ENCODE data around the gene DARS1.
A peak's percentile ranks its signal among the peaks of the same experiment; 100 is the strongest.

The DARS1 gene

DNA sequence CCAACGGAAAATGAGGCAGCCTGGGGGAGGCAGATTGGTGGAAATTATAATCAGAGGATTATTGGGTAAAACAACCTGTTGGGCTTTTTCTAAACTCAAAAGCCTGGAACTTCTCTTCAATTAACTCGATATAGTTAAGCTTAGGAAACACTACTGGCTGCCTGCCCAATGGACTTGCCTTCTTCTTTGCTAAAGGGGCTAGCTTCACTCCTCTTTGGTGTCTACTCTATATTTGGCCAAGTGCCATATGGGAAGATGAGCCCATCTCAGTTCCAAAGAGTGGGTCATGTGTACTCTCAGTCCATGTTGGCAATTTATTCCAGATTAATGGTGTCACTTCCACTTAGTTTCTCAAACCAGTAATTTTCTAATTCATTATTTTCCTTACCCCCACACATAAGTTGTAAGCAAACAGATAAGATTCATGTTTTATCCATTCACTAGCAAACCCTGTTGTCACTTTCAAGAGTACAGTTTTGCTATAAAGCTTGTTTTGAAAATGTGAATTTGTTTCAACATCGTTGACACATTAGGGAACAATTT, 34.3 kb downstream of the DARS1 start:
- FAIRE-seq (peak; percentile 80), DNase-seq (ENCODE audit: insufficient read length) (no peak)
- no peak for TF ChIP-seq POLR2A (IDR thresholded peaks at IDR 0.05; ENCODE audit: low read depth, low read length)
- no peak for TF ChIP-seq POLR2AphosphoS5 (IDR thresholded peaks at IDR 0.05; ENCODE audit: low read depth, low read length)
- no peak for TF ChIP-seq TAF1 (IDR thresholded peaks at IDR 0.05; ENCODE audit: borderline replicate concordance, low read depth, low read length)

DNA sequence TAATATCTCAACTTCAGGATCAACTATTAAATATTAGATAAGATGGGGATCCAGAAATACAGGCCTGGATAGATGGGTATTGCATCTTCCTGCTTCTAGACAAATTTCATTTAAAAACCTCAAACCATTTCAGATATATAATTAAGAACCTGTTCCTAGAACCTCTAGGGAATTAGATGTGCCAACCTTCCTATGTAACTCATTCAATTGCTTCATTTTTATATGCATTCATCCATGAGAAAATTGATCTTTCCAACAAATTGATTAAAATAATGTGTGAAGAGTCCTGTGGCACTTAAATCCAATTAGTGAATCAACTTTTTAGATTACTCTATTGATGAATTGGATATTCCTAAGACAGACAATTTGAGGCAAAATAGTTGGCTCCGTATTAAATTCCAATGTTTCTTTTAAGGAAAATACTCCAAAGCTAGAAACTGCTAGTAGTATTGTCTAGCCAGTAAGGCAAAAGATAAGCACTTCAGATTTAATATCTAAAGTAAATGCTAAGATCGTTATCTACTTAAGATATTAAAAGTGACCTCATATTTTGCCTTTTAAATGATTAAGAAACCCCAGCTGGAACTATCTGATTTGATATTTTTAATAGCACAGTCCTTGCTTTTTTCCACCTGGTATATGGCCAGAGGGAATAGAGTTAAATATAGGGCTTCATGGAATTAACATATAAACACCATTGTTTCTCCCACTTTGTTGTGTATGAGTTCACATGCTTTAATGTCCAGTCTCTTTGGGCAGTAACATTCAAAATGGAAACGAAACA, 35.8 kb downstream of the DARS1 start:
- FAIRE-seq (no peak), DNase-seq (ENCODE audit: insufficient read length) (no peak)
- no peak for TF ChIP-seq POLR2A (IDR thresholded peaks at IDR 0.05; ENCODE audit: low read depth, low read length)
- no peak for TF ChIP-seq POLR2AphosphoS5 (IDR thresholded peaks at IDR 0.05; ENCODE audit: low read depth, low read length)

GRCh38 chr2:135948642-135949355, 36.6 kb downstream of the DARS1 start:
- peak; percentile 42 for FAIRE-seq

GRCh38 chr2:135948141-135948540, 37.3 kb downstream of the DARS1 start:
- FAIRE-seq (no peak), DNase-seq (ENCODE audit: insufficient read length) (no peak)
- TF ChIP-seq POLR2A (IDR thresholded peaks at IDR 0.05; ENCODE audit: low read depth, low read length) = no peak
- no peak for TF ChIP-seq TAF1 (IDR thresholded peaks at IDR 0.05; ENCODE audit: borderline replicate concordance, low read depth, low read length)
- no peak for TF ChIP-seq POLR2AphosphoS5 (IDR thresholded peaks at IDR 0.05; ENCODE audit: low read depth, low read length)

More at GRCh38 chr2:135948642-135949355, 36.6 kb downstream of the DARS1 start:
- DNase-seq (ENCODE audit: insufficient read length) = no peak
- TF ChIP-seq POLR2AphosphoS5 (IDR thresholded peaks at IDR 0.05; ENCODE audit: low read depth, low read length) = no peak
- no peak for TF ChIP-seq TAF1 (IDR thresholded peaks at IDR 0.05; ENCODE audit: borderline replicate concordance, low read depth, low read length)
- no peak for TF ChIP-seq POLR2A (IDR thresholded peaks at IDR 0.05; ENCODE audit: low read depth, low read length)

GRCh38 chr2:135947483-135947882, 37.9 kb downstream of the DARS1 start:
- TF ChIP-seq TAF1 (IDR thresholded peaks at IDR 0.05; ENCODE audit: borderline replicate concordance, low read depth, low read length) (no peak), POLR2AphosphoS5 (IDR thresholded peaks at IDR 0.05; ENCODE audit: low read depth, low read length) (no peak), POLR2A (IDR thresholded peaks at IDR 0.05; ENCODE audit: low read depth, low read length) (no peak)
- no peak for FAIRE-seq
- DNase-seq (ENCODE audit: insufficient read length) = no peak

- TF ChIP-seq TAF1 (IDR thresholded peaks at IDR 0.05; ENCODE audit: borderline replicate concordance, low read depth, low read length) = no peak
- no peak for TF ChIP-seq POLR2AphosphoS5 (IDR thresholded peaks at IDR 0.05; ENCODE audit: low read depth, low read length)
- TF ChIP-seq POLR2A (IDR thresholded peaks at IDR 0.05; ENCODE audit: low read depth, low read length) = no peak
- no peak for FAIRE-seq
- no peak for DNase-seq (ENCODE audit: insufficient read length)
Measured at GRCh38 chr2:135945526-135945925, 39.9 kb downstream of the DARS1 start.

- FAIRE-seq (no peak), DNase-seq (ENCODE audit: insufficient read length) (no peak)
- TF ChIP-seq POLR2A (IDR thresholded peaks at IDR 0.05; ENCODE audit: low read depth, low read length) (no peak), TAF1 (IDR thresholded peaks at IDR 0.05; ENCODE audit: borderline replicate concordance, low read depth, low read length) (no peak), POLR2AphosphoS5 (IDR thresholded peaks at IDR 0.05; ENCODE audit: low read depth, low read length) (no peak)
Measured at GRCh38 chr2:135944625-135945024, 40.8 kb downstream of the DARS1 start.

DNA sequence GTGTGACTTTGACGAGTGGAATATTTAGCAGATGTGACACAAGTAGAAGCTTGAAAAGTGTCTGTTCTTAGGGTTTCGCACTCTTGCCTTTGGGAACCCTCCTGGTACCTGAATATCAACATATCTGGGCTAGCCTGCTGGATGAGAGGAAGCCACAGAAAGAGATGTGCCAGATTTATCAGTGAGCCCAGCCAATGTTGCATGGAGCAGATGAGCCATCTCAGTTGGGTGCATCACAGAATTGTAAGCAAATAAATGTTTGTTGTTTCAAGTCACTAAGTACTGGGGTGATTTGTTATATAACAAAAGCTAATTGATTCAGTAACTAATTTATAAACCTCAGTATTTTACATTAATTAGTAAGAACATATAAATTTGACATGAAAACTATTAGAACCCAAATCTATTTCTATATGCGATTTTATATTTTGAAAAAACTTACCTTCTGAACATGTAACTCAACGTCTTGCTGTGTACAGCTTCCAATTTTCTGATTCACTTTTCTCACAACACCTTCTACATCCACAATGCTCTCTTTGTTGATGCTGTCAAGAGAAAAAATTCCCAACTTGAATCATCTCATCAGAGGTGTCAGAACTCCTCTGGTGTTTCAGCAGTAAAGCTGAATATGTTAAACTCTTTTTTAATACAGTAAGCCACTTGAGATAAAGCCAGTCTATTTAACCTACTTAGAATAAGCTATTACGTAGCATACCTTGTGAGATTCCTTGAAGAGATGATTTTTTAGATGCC, 42.3 kb downstream of the DARS1 start:
- DNase-seq (ENCODE audit: insufficient read length) (no peak), FAIRE-seq (no peak)
- TF ChIP-seq TAF1 (IDR thresholded peaks at IDR 0.05; ENCODE audit: borderline replicate concordance, low read depth, low read length) (no peak), POLR2A (IDR thresholded peaks at IDR 0.05; ENCODE audit: low read depth, low read length) (no peak), POLR2AphosphoS5 (IDR thresholded peaks at IDR 0.05; ENCODE audit: low read depth, low read length) (no peak)

DNA sequence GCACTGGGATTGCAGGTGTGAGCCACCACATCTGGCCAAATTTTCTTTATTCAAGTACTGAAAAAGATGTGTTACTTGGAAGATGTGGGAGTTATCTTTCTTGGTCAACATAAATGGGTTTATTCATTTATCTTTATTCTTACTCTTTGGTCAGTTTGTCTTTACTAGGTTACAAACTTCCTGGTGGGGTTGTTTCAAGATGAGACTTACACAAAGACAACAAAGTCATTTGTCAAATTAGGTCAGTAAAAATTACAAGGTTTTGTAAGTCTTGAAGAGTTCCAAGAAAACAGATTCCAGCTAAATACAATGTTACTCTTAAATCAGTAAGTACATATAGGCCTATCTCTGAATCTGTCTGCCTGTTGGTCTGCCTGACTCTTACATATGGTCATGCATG, 48.9 kb downstream of the DARS1 start:
- TF ChIP-seq POLR2A (IDR thresholded peaks at IDR 0.05; ENCODE audit: low read depth, low read length) (no peak), TAF1 (IDR thresholded peaks at IDR 0.05; ENCODE audit: borderline replicate concordance, low read depth, low read length) (no peak), POLR2AphosphoS5 (IDR thresholded peaks at IDR 0.05; ENCODE audit: low read depth, low read length) (no peak)
- DNase-seq (ENCODE audit: insufficient read length) (no peak), FAIRE-seq (no peak)

- TF ChIP-seq POLR2A (IDR thresholded peaks at IDR 0.05; ENCODE audit: low read depth, low read length) (no peak), POLR2AphosphoS5 (IDR thresholded peaks at IDR 0.05; ENCODE audit: low read depth, low read length) (no peak), TAF1 (IDR thresholded peaks at IDR 0.05; ENCODE audit: borderline replicate concordance, low read depth, low read length) (no peak)
- no peak for FAIRE-seq
- no peak for DNase-seq (ENCODE audit: insufficient read length)
Measured at GRCh38 chr2:135935914-135936313, 49.5 kb downstream of the DARS1 start.

GRCh38 chr2:135931776-135932443, 53.5 kb downstream of the DARS1 start:
- TF ChIP-seq TAF1 (IDR thresholded peaks at IDR 0.05; ENCODE audit: borderline replicate concordance, low read depth, low read length) = no peak
- no peak for TF ChIP-seq POLR2A (IDR thresholded peaks at IDR 0.05; ENCODE audit: low read depth, low read length)
- no peak for TF ChIP-seq POLR2AphosphoS5 (IDR thresholded peaks at IDR 0.05; ENCODE audit: low read depth, low read length)
- no peak for FAIRE-seq
- DNase-seq (ENCODE audit: insufficient read length) = no peak
